T-helper 2 cell treated with Interferon-gamma antibody and Interleukin-4, amounts not matched to agents 100 ng/mL and 5 ng/mL, for 36 hours (primary cell): ENCODE data around the gene BTF3L4. TPM values are rescaled to one million over a fixed set of nuclear protein-coding genes. Genes with fewer than 3 reads are reported as not detected.
"Not testable (repeated sequence)": the region's sequence is repeated elsewhere in the genome, so short reads cannot be mapped to it uniquely, and the experiment has no call there.

Experiments
- intact Hi-C: fragments of 100-400 bp; cut with micrococcal nuclease; formaldehyde crosslinking; loops from one replicate; pipeline ENCODE4 v1.15.1; 2023
- total RNA-seq: library from RNA; stranded (reverse); gene quantifications from 2 replicates; pipeline ENCODE4 v1.2.3, GENCODE V29; 2022

The BTF3L4 gene
- total RNA-seq, 1 donor from 2014 or later: 37.9 TPM

GRCh38 chr1:52055066-52055865 lies 829 bp upstream of the BTF3L4 start, which contains the start of gene TXNDC12:
TXNDC12 (minus strand) TSS chr1:52055191; CDS start chr1:52055096, 95 bp downstream.
- intact Hi-C loops: loop anchor here (1.0 to 5.0 kb wide), 3 partner anchors 87 to 1272 kb away; partner anchors contain the start of genes LRP8 and ZFYVE9

GRCh38 chr1:52055866-52056162 lies 281 bp upstream of the BTF3L4 start:
- intact Hi-C loops: loop anchor here (1.0 to 5.0 kb wide), 7 partner anchors 23 to 1271 kb away; partner anchors contain the start of genes FAF1, KTI12, LRP8 and NRDC

GRCh38 chr1:52056937-52057231 lies 789 bp downstream of the BTF3L4 start:
- intact Hi-C loops: loop anchor here (1.0 to 5.0 kb wide), 6 partner anchors 24 to 1270 kb away; partner anchors contain the start of genes FAF1, KTI12, LRP8 and NRDC

- intact Hi-C loops: loop anchor here (2.0 to 5.0 kb wide), 4 partner anchors 85 to 1270 kb away; partner anchors contain the start of genes FAF1, LRP8, OSBPL9 and ZFYVE9
These were observed 1.2 kb downstream of the BTF3L4 start for GRCh38 chr1:52057255-52057654.

GRCh38 chr1:52057876-52058415 lies 1.9 kb downstream of the BTF3L4 start:
- intact Hi-C loops: loop anchor here (2.0 to 5.0 kb wide), 4 partner anchors 84 to 1269 kb away; partner anchors contain the start of genes FAF1, LRP8, OSBPL9 and ZFYVE9

GRCh38 chr1:52059321-52059720 lies 3.2 kb downstream of the BTF3L4 start:
- intact Hi-C loops: loop anchor here (5.0 kb wide), 2 partner anchors 83 to 1268 kb away; partner anchors contain the start of genes LRP8 and ZFYVE9

- intact Hi-C loops: loop anchor here (5.0 kb wide), 2 partner anchors 82 to 1267 kb away; partner anchors contain the start of genes LRP8 and ZFYVE9
These were observed 3.8 kb downstream of the BTF3L4 start for GRCh38 chr1:52059888-52060287.

- intact Hi-C loops: no loop called here
These were observed 4.7 kb downstream of the BTF3L4 start for GRCh38 chr1:52060822-52061221.

GRCh38 chr1:52063192-52063591 lies 7.1 kb downstream of the BTF3L4 start:
- intact Hi-C loops: no loop called here

GRCh38 chr1:52070704-52071103 lies 14.6 kb downstream of the BTF3L4 start:
- intact Hi-C loops: no loop called here

- intact Hi-C loops: no loop called here
These were observed 16.2 kb downstream of the BTF3L4 start for GRCh38 chr1:52072291-52072690.

GRCh38 chr1:52077277-52077676 lies 21.2 kb downstream of the BTF3L4 start:
- intact Hi-C loops: not testable (repeated sequence)

GRCh38 chr1:52080014-52080415 lies 23.9 kb downstream of the BTF3L4 start:
- intact Hi-C loops: no loop called here

- intact Hi-C loops: not testable (repeated sequence)
These were observed 31.8 kb downstream of the BTF3L4 start for GRCh38 chr1:52087892-52088291.

GRCh38 chr1:52094300-52094699 lies 38.2 kb downstream of the BTF3L4 start:
- intact Hi-C loops: not testable (repeated sequence)

- intact Hi-C loops: no loop called here
These were observed 40.1 kb downstream of the BTF3L4 start for GRCh38 chr1:52096216-52096615.

- intact Hi-C loops: no loop called here
These were observed 42.2 kb downstream of the BTF3L4 start for GRCh38 chr1:52098139-52098871.

- intact Hi-C loops: no loop called here
These were observed 46.4 kb downstream of the BTF3L4 start for GRCh38 chr1:52102336-52103013.

GRCh38 chr1:52111492-52111891 lies 55.4 kb downstream of the BTF3L4 start:
- intact Hi-C loops: no loop called here

GRCh38 chr1:52112489-52112888 lies 56.4 kb downstream of the BTF3L4 start:
- intact Hi-C loops: no loop called here
